IgD-negative memory B cell (primary cell): ENCODE data around the gene SEPTIN5. TPM values are rescaled to one million over a fixed set of nuclear protein-coding genes. Genes with fewer than 3 reads are reported as not detected.

Experiments
- H3K27ac Mint-ChIP-seq, 3 donors: one replicate each; pipeline ENCODE4 v1.8.0; 2020 to 2022; ENCODE audit warnings: mild to moderate bottlenecking in 3 of 3, mixed read lengths in 3 of 3, moderate library complexity in 1 of 3
- H3K27me3 Mint-ChIP-seq: one replicate; pipeline ENCODE4 v1.8.0; 2021; ENCODE audit warnings: mixed read lengths
- H3K36me3 Mint-ChIP-seq: one replicate; pipeline ENCODE4 v1.8.0; 2020; ENCODE audit warnings: mild to moderate bottlenecking, mixed read lengths
- H3K4me1 Mint-ChIP-seq, 3 donors: one replicate each; pipeline ENCODE4 v1.8.0; 2020 to 2022; ENCODE audit warnings: mixed read lengths in 3 of 3, mild to moderate bottlenecking in 1 of 3
- H3K4me3 Mint-ChIP-seq, 4 donors: one replicate each; pipeline ENCODE4 v1.8.0; 2020 to 2022; ENCODE audit warnings: mild to moderate bottlenecking in 4 of 4, mixed read lengths in 4 of 4, moderate library complexity in 3 of 4
- H3K9me3 Mint-ChIP-seq, 3 donors: one replicate each; pipeline ENCODE4 v1.8.0; 2020 to 2021; ENCODE audit warnings: mixed read lengths in 3 of 3, mild to moderate bottlenecking in 1 of 3
- polyA plus RNA-seq: library from polyadenylated mRNA; unstranded; fragments of 300-500 nt; fragmentation: Illumina TruSeq; gene quantifications from one replicate; pipeline ENCODE4 v1.2.3, GENCODE V29; 2021

Gene SEPTIN5
- 0.43 TPM for polyA plus RNA-seq

DNA sequence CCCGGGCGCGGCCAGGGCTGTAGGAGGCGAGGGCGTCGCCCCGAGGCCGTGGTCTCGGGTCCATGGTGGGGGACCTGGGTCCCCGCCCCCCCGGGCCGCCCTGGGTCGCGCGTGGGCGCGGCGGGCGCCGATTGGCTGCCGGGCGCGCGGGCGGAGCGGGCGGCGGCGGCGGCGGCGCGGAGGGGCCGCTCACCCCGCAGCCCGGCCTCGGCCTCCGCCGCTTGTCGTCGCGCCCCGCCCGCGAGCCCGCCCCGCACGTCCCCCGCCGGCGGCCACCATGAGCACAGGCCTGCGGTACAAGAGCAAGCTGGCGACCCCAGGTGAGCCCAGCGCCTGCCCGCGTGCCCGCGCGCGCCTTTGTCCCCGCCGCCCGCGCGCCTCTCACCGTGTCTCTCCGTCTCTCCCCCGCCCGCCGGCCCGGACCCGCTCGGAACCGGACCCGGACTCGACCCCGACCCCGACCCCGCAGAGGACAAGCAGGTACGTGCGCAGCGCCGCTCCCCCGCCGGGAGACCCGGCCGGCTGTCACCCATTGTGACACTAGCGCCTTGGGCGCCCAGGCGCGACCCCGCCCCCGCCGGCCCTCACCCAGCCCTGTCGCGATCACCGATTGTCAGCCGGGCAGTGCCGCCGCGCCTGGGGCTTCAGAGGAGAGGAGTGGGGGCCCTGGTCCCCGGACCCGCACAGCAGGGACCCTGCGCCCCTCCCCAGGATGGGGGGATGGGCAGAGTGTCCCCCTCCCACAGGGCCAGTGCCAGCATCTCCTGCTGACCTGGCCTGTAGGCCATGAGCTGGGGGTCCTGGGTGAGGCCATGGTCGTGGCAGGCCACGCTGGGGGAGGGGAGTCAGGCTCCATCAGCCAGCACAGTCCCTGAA, at the start of gene SEPTIN5:
Gene SEPTIN5, plus strand, starts transcription at position 192 of the 876 bp plus-strand sequence. Its CDS starts 86 bp downstream, at position 278.
- Mint-ChIP-seq H3K27ac (peak within 1 kb of the TSS in 1 of 3 donors; percentile 53), H3K9me3 (peaks cover 0 to 1% (median 0%) of the 10 kb centered on the region in 3 donors), H3K4me1 (peaks cover 0 to 5% (median 4%) of the 10 kb centered on the region in 3 donors), H3K4me3 (peak within 1 kb of the TSS; percentile 60 to 91 (median 74)), H3K36me3 (no peaks in the 10 kb centered on the region), H3K27me3 (peaks cover 32% of the 10 kb centered on the region)

DNA sequence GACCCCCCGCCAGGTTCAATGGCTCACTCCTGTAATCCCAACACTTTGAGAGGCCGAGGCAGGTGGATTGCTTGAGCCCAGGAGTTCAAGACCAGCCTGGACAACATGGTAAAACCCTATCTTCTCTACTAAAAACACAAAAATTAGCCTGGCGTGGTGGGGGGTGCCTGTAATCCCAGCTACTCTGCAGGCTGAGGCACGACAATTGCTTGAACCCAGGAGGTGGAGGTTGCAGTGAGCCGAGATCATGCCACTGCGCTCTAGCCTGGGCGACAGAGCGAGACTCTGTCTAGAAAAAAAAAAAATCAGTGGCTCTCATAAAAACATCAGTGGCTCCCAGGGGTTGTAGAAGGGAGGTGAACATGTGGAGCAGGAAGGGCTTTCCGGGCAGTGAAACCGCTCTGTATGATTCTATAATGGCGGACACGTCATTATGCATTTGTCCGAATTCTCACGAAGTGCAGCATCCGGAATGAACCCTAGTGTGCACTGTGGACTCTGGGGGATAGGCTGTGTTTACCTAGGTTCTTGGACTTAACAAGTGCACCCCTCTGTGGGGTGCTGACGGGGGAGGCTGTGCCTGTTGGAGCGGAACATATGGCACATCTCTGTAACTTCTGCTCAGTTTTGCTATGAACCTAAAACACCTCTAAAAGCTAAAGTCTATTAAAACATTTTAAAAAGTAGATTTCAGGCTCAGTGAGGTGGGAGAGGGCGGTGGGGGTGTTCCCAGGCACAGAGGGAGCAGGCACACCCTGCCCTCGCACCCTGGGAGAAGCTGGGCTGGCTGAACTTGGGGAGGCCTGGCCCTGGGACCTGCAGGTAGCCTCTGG, 49.1 kb upstream of the SEPTIN5 start:
- no peaks in the 10 kb centered on the region for H3K36me3 Mint-ChIP-seq
- H3K9me3 Mint-ChIP-seq: no peaks in the 10 kb centered on the region
- H3K4me1 Mint-ChIP-seq: peaks cover 0 to 2% (median 0%) of the 10 kb centered on the region in 3 donors
- H3K4me3 Mint-ChIP-seq: no peak overlapping the region
- no peak overlapping the region for H3K27ac Mint-ChIP-seq
- H3K27me3 Mint-ChIP-seq: peaks cover 7% of the 10 kb centered on the region

DNA sequence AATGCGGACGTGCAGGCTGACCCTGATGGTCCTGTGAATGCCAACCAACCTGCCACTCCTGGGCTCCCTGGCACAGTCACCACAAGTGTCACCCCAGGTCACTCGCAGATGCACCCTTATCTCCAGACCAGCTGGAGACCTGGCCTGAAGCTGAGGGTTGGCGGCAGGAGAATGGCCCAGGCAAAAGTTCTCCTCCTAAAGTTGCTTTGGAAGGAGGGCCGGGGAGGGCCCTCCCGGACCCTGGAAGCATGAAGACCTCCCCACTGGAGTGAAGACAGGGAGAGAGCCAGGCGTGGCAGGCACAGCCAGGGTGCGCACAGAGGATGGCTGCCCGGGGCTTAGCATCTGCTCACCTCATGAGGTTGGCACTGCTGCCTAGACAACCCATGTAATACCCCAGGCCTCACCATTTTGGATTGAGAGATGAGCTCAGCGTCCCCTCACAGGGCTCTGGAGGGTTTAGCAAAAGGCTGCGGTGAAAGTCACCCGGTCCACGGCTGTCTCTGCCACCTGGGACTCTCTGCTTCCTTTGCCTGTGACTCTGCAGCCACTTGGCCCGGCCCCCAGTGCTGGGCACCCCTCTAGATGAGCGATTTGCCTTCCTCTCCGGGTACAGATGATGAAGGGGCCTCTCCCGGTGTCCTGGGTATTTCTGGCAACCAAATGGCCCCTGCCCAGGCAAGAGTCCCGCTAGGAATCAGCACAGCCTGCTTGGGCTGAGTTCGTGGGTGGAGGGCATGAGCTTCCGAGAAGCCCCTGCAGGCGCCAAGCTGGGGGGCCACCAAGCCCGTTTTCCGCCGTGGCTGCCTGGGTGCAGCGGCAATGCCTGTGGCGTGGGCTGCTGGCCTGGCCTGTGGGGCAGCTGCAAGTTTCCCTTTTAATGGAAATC, 48.3 kb upstream of the SEPTIN5 start:
- H3K4me1 Mint-ChIP-seq: peaks cover 0 to 1% (median 0%) of the 10 kb centered on the region in 3 donors
- no peak overlapping the region for H3K27ac Mint-ChIP-seq
- H3K27me3 Mint-ChIP-seq: peaks cover 7% of the 10 kb centered on the region
- no peaks in the 10 kb centered on the region for H3K9me3 Mint-ChIP-seq
- no peaks in the 10 kb centered on the region for H3K36me3 Mint-ChIP-seq
- H3K4me3 Mint-ChIP-seq: no peak overlapping the region

DNA sequence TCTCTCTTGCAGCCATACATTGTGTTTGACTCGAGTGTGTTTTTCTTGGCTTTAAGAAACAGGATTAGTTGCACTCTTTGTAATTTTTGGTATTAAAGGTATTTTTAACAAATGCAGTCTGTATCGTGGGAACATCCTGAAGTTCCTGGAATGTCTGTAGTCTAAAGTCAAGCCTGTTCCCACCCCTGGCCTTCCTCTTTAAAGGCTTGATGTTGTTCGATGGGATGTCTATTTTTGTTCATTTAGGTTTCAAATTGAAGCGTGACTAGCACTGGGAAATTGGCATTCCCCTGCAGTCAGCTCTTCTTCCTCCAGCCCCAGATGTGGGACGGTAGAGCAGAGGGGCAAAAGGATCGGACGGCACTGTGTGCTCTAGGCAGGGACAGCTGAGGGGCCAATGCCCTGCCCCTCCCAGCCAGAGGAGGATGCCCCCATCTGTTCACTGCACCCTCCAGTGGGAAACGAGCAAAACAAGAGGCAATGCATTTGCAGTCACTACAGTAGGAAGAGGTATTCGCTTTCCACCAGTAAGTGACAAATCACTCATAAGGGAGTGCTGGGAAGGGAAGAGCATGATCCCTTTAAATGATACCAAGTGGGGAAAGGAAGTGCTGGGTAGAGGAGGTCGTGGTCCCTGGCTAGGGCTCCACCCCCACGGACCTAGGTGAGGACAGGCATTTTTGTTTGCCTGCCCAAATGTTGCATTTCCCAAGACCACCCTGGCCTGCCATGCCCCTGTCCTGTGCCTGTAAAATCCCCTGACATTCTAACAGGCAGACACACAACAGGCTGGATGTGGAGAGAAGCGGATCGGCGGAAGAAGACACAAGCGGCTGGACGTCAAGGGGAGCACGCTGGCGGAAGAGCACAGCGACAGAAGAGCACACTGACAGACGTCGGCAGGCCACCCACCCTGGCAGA, 47.4 kb upstream of the SEPTIN5 start:
- H3K9me3 Mint-ChIP-seq: peaks cover 0 to 1% (median 0%) of the 10 kb centered on the region in 3 donors
- no peaks in the 10 kb centered on the region for H3K36me3 Mint-ChIP-seq
- H3K27ac Mint-ChIP-seq: no peak overlapping the region
- H3K4me1 Mint-ChIP-seq: no peaks in the 10 kb centered on the region
- no peak overlapping the region for H3K4me3 Mint-ChIP-seq
- H3K27me3 Mint-ChIP-seq: peaks cover 7% of the 10 kb centered on the region

DNA sequence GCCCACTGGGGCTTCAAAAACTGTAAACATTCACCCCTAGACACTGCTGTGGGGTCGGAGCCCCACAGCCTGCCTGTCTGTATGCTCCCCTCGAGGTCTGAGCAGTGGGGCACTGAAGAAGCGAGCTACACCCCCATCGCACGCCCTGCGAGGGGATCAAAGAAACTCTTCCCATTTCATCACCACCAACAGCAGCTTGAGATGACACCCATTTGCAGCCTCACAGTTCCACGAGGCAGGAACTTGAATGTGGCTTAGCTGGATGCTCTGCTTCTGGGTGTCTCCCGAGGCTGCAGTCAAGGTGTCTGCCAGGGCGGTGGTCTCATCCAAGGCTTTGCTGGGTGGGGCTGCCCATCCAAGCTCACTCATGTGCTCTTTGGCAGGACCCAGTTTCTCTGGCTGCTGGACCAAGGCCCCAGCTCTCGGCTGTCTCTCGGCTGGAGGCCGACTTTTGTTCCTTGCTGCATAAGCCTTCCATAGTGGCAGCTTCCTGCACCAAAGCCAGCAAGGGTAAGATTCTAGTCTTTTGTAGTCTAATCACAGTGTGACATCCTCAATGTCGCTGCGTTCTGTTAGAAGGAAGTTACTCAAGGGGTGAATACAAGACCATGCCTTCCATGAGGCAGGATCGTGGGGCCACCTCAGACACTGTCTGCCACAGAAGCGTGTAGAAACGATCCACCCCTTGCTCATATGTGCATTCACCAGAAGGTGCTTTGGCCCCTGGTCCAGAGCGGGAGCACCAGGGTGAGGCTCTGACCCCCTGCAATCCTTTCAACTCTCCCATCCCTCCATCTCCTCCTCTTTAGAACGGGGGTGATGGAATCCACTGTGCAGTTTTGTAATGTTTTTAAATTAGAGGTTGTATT, 46.2 kb upstream of the SEPTIN5 start:
- Mint-ChIP-seq H3K4me1 (no peaks in the 10 kb centered on the region), H3K4me3 (no peak overlapping the region), H3K9me3 (peaks cover 0 to 3% (median 0%) of the 10 kb centered on the region in 3 donors), H3K27me3 (peaks cover 8% of the 10 kb centered on the region), H3K36me3 (no peaks in the 10 kb centered on the region), H3K27ac (no peak overlapping the region)

DNA sequence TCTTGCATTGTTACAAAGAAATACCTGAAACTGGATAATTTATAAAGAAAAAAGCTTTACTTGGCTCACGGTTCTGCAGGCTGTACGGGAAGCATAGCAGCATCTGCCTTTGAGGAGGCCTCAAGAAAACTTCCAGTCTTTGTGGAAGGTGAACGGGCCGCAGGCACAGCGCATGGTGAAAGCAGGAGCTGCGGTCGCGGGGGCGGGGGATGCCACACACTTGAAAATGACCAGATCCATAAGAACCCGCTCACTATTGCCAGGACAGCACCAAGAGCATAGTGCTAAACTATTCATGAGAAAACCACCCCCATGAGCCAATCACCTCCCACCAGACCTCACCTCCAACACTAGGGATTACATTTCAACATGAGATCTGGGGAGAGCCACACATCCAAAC, 45.6 kb upstream of the SEPTIN5 start:
- Mint-ChIP-seq H3K36me3 (no peaks in the 10 kb centered on the region), H3K4me3 (no peak overlapping the region), H3K9me3 (peaks cover 0 to 3% (median 0%) of the 10 kb centered on the region in 3 donors), H3K27me3 (peaks cover 8% of the 10 kb centered on the region), H3K27ac (no peak overlapping the region), H3K4me1 (no peaks in the 10 kb centered on the region)

DNA sequence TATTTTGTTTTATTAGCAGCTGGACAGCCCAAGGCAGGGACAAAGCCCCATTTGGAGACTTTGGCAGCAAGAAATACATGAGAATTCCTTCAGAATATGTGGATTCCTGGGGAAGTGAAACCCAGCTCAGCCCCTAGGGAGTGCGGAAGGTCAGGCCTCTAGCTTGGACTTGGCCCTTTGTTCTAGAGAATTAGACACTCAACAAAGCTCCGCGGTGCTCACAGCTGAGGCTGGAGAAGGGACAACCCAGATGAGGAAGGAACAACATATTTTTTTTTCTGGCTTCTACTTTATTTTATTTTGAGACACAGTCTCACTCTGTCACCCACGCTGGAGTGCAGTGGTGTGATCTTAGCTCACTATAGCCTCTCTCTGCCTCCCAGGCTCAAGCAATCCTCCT, 44.7 kb upstream of the SEPTIN5 start:
- H3K36me3 Mint-ChIP-seq: peaks cover 1% of the 10 kb centered on the region
- H3K4me1 Mint-ChIP-seq: no peaks in the 10 kb centered on the region
- no peak overlapping the region for H3K4me3 Mint-ChIP-seq
- no peak overlapping the region for H3K27ac Mint-ChIP-seq
- H3K9me3 Mint-ChIP-seq: peaks cover 0 to 3% (median 0%) of the 10 kb centered on the region in 3 donors
- H3K27me3 Mint-ChIP-seq: peaks cover 6% of the 10 kb centered on the region

DNA sequence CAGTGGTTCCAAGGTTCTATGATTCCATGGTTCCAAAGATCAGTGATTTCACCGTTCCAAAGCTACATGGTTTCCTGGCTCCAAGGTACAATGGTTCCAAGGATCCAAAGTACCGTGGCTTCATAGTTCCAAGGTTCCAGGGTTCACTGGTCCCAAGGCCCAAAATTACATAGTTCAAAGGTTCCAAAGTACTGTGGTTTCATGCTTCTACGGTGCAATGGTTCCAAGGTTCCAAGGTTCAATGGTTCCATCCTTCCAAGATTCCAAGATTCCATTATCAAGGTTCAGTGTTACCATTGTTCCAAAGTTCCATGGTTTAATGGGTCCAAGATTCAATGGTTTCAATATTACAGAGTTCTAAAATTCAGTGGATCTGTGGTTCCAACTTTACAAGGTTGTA, 43.0 kb upstream of the SEPTIN5 start:
- Mint-ChIP-seq H3K9me3 (peaks cover 0 to 3% (median 0%) of the 10 kb centered on the region in 3 donors), H3K4me3 (no peak overlapping the region), H3K27ac (no peak overlapping the region), H3K36me3 (peaks cover 1% of the 10 kb centered on the region), H3K4me1 (no peaks in the 10 kb centered on the region), H3K27me3 (peaks cover 10% of the 10 kb centered on the region)

DNA sequence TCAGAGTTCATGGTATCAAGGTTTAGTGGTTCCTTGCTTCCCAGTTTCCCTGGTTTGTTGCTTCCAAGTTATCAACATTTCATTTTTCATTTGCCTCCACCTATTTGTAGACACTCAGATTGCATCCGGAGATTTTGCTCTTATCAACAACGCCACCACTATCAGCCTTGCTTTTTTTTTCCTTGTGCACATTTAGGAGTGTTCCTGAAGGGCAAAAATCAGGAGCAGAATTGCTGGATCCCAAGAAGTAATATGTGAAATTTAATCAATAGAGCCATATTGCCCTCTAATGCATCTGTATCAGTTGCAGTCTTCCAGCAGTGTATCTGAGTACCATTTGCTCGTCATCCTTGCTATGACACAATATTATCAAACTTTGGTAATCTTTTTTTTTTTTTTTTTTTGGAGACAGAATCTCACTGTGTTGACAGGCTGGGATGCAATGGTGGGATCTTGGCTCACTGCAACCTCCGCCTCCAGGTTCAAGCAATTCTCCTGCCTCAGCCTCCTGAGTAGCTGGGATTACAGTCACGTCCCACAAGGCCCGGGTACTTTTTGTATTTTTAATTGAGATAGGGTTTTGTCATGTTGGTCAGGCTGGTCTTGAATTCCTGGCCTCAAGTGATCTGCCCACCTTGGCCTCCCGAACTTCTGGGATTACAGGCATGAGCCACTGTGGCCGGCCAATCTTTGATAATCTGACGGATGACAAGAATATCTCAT, 42.1 kb upstream of the SEPTIN5 start:
- Mint-ChIP-seq H3K27me3 (peaks cover 7% of the 10 kb centered on the region), H3K9me3 (peaks cover 0 to 3% (median 0%) of the 10 kb centered on the region in 3 donors), H3K4me3 (no peak overlapping the region), H3K36me3 (peaks cover 1% of the 10 kb centered on the region), H3K27ac (no peak overlapping the region), H3K4me1 (no peaks in the 10 kb centered on the region)

DNA sequence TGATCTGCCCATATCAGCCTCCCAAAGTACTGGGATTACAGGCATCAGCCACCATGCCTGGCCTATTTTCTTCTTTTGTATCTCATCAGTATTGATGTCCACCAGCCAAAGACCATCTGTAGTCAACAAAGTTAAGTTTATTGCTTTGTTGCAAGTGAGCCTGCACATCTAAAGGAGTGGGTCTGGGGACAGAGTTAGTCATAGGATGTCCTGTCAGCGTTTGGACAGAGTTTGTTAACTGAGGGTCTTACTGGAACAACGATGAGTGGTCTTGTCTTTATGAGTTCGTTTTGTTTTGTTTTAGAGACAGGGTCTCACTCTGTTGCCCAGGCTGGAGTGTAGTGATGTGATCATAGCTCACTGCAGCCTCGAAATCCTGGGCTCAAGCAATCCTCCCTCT, 40.6 kb upstream of the SEPTIN5 start:
- H3K4me3 Mint-ChIP-seq: no peak overlapping the region
- peaks cover 0 to 3% (median 0%) of the 10 kb centered on the region in 3 donors for H3K9me3 Mint-ChIP-seq
- no peak overlapping the region for H3K27ac Mint-ChIP-seq
- H3K4me1 Mint-ChIP-seq: no peaks in the 10 kb centered on the region
- H3K27me3 Mint-ChIP-seq: peaks cover 8% of the 10 kb centered on the region
- H3K36me3 Mint-ChIP-seq: peaks cover 1% of the 10 kb centered on the region

DNA sequence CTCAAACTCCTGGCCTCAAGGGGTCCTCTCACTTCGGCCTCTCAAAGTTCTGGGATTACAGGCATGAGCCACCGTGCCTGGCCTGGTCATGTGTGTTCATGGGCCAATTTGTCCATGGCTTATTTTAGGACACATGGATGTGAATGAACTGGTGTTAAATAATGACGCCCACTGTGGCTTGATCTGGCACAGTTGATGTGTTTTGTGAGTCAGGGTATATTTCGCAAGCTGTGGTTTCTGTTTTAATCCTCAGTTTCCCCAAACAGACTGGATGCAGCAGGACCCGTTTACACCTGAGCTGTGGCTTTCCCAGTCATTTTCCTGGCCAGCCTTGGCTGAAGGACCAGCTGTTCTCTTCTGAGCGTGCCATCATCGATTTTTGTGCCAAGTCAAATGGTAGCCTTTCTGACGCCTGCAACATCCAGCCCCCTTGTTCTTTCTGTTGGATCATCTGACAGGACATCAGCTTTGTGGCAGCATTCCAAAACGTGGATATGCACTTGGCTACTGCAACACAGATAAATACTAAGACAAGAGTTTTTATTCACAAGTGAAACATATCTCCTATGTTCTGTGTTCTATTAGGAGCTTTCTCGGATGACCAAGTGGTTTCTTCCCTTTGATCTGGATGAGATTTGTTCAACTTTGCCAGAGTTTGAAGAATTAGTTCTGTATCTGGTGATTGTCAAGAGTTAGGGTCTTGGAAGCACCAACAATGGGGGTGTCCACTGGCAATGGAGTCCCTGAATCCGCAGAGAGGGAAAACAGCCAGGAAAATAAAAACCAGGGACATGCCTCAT, 40.0 kb upstream of the SEPTIN5 start:
- Mint-ChIP-seq H3K9me3 (peaks cover 0 to 3% (median 0%) of the 10 kb centered on the region in 3 donors), H3K27me3 (peaks cover 12% of the 10 kb centered on the region)

DNA sequence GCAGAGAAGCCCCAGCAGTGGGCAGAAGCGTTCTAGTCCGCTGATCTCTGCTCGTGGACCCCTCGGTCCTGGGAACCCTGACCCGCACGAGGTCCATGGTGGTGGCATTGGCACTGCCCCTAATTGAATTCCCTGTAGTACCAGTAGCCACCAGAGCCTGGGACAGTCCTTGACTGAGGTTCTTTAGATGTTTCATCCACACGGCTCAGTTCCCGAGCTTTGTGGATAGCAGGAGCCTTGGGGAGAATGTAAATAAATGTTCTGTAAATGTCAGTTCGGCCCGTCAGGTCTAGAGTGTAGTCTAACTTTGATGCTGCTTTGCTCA, 39.4 kb upstream of the SEPTIN5 start:
- H3K36me3 Mint-ChIP-seq: peaks cover 1% of the 10 kb centered on the region
- no peak overlapping the region for H3K27ac Mint-ChIP-seq
- peaks cover 12% of the 10 kb centered on the region for H3K27me3 Mint-ChIP-seq
- H3K4me1 Mint-ChIP-seq: no peaks in the 10 kb centered on the region
- no peak overlapping the region for H3K4me3 Mint-ChIP-seq
- peaks cover 0 to 3% (median 0%) of the 10 kb centered on the region in 3 donors for H3K9me3 Mint-ChIP-seq

More for the DNA sequence above, 40.0 kb upstream of the SEPTIN5 start:
- no peaks in the 10 kb centered on the region for H3K4me1 Mint-ChIP-seq
- H3K36me3 Mint-ChIP-seq: peaks cover 1% of the 10 kb centered on the region
- H3K4me3 Mint-ChIP-seq: no peak overlapping the region
- no peak overlapping the region for H3K27ac Mint-ChIP-seq
